GDM1 (cell line): ENCODE results near the gene RBM5.

ENCODE experiments used
- DNase-seq: peaks from one replicate; lab custom pipeline; 2025; lab: John Stamatoyannopoulos, UW

Gene RBM5

DNA sequence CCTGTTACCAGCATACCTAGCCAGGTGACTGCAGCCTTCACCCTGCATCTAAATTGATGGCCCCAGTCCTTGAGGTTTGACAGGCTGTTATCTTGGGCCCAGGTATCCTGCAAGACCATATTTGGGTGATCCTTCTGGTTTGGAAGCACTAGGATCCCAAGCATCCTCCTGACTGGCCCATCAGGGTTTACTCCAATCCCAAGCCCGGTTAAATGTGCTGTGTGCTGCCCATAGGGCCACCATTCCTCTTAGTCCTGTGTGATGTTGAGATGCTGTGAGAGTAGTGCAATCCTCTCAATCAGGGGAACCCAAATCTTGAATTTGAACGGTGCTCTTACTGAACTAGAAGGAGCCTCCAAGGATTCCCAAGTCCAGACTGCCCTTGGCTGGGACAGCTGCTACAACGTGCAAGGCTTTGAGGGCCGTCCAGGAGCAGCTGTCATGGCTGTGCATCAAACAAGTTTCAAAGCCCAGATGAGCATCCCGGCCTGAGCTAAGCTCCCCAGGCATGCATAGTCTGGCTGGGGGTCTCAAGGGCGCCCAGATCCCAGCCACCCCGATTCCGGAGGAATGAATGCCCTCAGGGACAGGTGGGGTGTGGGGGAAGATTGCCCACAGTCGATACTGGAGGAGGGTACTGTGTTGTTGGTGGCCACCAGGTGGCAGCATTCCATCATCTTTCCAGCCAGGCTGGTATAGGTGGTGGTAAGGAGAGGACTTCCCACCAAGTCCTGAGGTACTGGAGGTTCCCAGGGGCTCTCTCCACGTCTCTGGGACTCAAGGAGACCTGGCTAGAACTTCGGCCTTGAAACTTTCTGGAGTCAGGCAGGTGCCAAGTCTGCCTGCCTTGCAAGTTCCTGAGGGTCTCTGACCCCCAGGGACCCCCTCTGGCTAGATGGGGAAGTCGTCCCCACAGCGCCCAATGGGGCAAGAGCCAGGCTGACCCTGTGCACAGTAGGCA is 32.6 kb downstream of the RBM5 start:
- DNase-seq, result peak; percentile 65

- no peak for DNase-seq
These were observed 33.4 kb downstream of the RBM5 start for GRCh38 chr3:50122071-50122470.

GRCh38 chr3:50122661-50123391 is 34.1 kb downstream of the RBM5 start:
- DNase-seq, result no peak

GRCh38 chr3:50123394-50124051 is 34.8 kb downstream of the RBM5 start:
- DNase-seq, result no peak

DNA sequence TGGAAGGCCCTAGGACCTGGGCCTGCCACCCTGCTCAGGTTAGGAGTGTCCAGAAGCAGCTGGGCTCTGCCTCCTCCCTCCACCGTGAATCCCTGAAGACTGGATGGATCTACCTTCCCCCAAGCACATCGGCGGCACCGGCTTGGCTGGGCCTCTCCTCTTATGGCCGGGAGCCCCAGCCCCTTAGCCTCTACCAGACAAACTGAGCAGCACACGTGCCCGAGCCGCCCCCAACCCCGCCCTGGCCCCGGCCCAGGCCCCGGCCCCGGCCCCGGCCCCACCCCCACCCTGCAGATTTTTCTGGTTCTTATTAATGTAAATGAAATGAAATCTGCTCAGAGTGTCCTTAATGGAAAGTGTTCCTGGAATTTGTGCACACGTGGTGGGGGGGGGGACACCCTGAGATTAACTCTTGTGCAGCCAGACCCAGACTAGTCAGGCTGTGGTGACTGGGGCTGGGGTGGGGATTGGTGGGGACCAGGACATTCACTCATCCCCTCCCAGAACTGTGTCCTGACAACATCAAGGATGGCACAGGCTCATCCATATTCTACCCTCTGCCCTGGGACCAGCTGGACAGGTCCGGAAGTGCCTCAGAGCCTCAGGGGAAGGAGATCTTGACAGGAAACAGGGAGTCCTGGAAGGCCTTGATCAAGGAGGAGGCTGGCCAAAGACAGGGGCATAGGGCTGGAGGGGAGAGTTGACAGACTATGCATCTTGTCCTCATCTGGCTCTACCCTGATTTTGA is 35.5 kb downstream of the RBM5 start:
- DNase-seq, result no peak

GRCh38 chr3:50124800-50125178 is 36.1 kb downstream of the RBM5 start:
- no peak for DNase-seq

- DNase-seq, result no peak
These were observed 37.0 kb downstream of the RBM5 start for GRCh38 chr3:50125541-50126286.

DNA sequence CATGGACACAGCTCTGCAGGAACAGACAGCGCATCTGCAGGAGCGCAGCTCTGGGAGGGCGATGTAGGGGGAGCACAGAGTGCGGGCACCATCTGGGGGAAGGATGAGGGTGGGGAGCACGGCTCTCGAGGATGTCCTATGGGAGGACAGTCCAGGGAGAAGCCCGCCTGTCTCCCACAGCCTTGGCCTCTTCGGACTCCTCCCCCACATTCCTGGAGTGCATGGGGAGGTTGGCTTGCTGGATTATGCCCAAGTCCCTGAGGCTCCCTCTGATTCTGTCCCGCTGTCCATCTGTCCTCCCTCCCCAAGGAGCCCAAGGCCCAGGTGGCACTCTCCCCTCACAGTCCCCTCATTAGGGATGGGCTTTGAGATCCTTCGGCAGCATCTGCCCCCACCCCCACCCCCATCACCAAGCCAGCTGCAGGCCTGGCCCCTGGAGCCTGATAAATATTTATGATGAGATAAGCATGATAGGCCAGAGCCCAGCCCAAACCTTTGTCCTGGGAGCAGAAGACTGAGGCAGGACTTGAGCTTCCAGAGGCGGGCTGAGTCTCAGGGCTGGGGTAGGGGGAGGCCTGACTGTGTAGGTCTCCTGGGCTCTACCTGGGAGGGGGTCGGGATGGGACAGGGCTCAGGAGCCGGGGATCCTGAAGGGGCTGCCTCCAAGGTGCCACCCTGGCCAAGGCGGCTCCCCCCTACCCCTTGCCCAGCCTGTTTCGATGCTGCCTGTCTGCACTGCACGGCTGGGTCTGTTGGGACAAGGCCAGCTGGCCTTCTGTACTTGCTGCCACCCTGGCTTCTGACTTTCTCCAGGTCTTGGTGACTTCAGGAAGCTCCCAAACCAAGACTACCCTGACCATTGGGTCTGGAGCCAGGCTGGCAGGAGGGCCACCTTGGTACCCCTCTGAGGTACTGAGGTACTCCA is 37.8 kb downstream of the RBM5 start:
- DNase-seq, result no peak

- DNase-seq, result no peak
These were observed 38.6 kb downstream of the RBM5 start for GRCh38 chr3:50127251-50127691.

- DNase-seq, result no peak
These were observed 39.3 kb downstream of the RBM5 start for GRCh38 chr3:50128001-50128400.

- DNase-seq, result no peak
These were observed 41.7 kb downstream of the RBM5 start for GRCh38 chr3:50130436-50130835.

GRCh38 chr3:50132421-50133282 is 43.9 kb downstream of the RBM5 start:
- no peak for DNase-seq

GRCh38 chr3:50133283-50133615 is 44.5 kb downstream of the RBM5 start:
- no peak for DNase-seq

DNA sequence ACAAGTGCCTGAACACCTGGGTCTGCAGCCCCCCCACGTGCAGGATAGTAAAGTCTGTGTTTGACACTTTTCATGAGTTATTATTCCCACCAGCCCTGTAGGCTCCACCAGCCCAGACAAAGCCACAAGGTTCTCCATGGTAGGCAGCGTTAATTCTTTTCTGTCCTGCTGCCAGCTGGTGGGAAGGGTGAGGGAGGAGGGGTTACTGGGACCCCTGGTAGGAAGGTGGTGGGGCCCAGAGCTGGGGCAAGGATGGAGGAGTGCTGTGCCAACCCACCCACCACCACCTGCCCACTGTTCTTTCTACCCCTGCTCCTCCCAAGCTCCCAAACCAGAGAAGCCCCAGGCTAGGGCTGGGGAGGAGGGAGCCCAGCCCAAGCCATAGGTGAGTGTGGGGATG is 45.6 kb downstream of the RBM5 start:
- no peak for DNase-seq

- no peak for DNase-seq
These were observed 47.2 kb downstream of the RBM5 start for GRCh38 chr3:50135964-50136363.

- DNase-seq, result no peak
These were observed 48.1 kb downstream of the RBM5 start for GRCh38 chr3:50136714-50137405.

GRCh38 chr3:50137531-50137930 is 48.8 kb downstream of the RBM5 start:
- no peak for DNase-seq
